ENCODE data around the gene HP.
A peak's percentile ranks its signal among the peaks of the same experiment; 100 is the strongest.
"Not testable (repeated sequence)": the region's sequence is repeated elsewhere in the genome, so short reads cannot be mapped to it uniquely, and the experiment has no call there.

Gene HP

DNA sequence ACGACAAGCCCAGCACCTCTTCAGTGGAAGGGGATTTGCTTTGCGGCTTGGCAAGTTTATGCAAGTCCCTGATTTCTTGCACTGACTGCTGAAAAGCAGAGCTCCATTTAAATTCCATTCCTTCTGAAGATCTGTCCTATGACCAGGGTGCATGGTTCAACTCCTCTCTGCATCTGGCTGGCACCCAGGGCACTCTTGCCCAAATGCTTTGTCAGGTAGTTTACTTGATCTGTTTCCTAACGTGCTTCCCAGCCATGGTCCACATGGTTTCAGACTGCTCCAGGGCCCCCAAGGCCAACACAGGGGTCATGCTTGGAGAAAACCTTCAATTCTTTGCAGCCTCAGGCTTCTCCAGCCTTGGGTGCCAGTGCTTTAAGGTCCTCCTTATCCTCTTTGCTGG is 11.2 kb upstream of the HP start:
- FAIRE-seq: no peak

DNA sequence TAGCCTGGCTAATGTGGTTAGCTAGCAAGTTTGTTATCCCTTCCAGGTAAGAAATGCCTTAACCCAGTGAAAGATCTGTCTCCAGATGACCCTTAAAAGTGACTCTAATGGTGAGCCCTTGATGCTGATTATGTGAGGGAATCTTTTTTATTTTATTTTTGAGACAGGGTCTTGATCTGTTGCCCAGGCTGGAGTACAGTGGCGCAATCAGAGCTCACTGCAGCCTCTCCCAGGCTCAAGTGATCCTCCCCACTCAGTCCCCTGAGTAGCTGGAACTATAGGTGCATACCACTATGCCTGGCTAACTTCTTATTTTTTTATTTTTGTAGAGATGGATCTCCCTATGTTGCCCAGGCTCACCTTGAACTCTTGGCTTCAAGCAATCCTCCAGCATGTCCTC is 10.8 kb upstream of the HP start:
- FAIRE-seq (no peak), DNase-seq (ENCODE audit: low spot score) (no peak)

More for the DNA sequence above, 11.2 kb upstream of the HP start:
- DNase-seq (ENCODE audit: low spot score): no peak

DNA sequence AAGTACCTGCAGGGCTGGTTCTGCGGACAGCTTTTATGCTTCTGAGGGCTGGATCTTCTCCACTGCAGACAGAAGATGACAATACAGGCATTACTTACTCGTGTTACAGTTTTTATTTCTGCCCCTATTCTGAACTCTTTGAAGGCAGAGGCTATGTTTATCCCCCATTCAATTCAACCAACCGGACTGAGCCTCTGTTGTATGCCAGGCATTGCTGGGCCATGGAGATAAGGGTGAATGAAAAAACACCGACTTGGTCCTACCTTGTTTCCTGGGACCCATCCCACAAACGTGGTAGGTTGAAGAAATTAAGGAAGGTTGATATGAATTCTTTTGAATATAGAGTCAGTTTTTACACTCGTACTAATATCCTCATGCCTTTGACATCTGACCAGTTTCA is 10.0 kb upstream of the HP start:
- no peak for FAIRE-seq
- no peak for DNase-seq (ENCODE audit: low spot score)

DNA sequence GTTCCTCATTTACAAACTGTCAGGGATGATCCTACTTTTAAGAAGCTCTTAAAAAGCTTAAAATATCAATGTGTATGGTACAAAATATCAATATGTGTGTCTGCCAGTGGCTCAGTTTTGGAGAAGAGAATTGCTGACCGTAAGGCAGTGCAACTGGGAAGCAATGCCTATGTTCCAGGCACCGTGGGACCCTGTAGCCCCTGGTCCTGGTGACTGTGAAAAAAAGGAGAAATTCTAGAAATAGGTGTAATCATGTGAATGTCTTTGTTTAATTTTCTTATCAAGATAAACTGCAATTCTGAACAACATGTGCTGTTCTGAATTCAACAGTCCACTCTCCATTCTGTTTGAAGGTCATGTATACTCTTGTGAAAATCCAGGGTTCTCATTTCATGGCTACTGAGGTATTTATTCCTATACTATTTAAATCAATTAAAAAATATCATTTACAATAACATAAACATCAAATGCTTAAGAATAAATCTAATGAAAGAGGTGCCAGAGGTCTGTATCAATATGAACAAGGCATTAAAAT is 9.4 kb upstream of the HP start:
- FAIRE-seq: no peak
- DNase-seq (ENCODE audit: low spot score): no peak

DNA sequence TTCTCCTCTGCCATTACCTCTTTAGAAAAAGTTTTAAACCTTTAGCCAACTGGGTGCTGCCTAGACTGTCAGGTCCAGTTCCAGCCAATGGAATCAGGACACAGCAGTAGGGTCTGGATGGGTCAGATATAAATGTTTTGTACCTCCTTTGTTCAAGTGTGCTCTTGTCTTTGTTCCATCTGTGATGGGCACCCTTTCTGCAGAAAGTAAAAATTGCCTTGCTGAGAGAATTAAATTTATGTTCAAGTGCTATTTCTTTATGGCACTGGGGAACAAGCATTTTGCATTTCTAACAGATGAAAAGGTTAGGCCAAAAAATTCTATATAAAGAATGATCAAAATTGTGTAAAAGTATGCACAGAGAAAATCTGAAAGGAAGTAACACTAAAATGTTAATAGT is 5.2 kb upstream of the HP start:
- no peak for FAIRE-seq

DNA sequence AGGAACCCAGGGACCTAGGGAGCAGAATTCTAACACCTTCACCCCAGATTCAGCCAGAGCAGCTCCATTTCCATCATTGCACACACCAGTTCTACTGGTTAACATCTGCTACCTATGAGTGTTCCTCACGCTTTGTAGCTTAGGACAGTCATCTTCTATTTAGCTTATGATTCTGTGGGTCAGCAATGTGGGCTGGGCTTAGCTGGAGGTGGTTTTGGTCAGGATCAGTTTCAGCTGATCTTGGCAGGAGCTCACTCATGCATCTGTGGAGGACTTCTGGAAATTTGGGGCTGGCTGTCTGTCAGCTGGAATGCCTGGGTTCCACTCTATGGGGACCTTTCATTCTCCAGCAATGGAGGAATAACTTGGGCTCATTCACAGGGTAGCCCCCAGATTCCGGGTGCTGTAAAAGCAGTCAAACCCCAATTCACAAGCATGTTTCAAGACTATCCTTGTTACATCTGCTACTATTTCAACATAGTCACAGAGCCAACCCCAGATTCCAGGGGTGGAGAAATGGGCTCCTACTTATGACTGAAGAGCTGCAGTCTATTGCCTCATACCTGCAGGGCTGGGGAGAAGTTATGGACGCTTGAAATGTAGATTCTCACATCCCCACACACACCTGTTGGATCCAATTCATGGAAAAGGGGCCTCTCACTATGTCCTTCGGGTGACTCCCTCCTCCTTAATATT is 3.4 kb upstream of the HP start:
- DNase-seq (ENCODE audit: low spot score) (no peak), FAIRE-seq (no peak)

More for the DNA sequence above, 5.2 kb upstream of the HP start:
- DNase-seq (ENCODE audit: low spot score): no peak

DNA sequence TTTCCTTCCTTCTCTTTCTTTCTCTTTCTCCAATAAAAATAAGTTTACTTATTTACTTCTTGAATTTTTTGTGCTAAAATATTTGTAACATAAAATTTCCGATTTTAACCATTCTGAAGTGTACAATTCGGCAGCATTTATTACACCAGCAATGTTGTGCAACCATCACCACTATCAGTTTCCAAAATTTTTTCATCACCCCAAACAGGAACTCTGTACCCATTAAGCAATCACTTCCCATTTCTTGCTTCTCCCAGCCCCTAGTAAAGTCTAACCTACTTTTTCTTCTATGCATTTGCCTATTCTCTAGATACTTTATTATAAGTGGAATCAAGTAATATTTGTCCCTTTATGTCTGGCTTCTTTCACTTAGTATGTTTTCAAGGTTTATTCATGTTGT is 2.5 kb upstream of the HP start:
- FAIRE-seq (no peak), DNase-seq (ENCODE audit: low spot score) (no peak)

DNA sequence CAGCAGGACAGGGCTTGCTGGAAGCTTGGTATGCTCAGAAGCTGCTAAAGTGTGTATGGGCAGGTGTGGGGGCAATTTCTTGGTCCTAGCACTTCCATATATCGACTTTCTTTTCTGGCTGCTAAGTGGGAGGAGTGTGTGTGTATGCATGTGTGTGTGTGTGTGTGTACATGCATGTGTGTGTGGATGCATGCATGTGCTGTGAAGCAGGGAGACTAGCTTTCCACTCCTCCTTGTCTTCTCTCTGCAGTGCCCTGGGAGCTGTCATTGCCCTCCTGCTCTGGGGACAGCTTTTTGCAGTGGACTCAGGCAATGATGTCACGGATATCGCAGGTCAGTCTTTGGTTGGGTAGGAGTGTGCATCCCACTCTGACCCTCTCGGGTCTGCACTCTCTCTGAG is 1.6 kb downstream of the HP start:
- DNase-seq (ENCODE audit: low spot score) (no peak), FAIRE-seq (no peak)

DNA sequence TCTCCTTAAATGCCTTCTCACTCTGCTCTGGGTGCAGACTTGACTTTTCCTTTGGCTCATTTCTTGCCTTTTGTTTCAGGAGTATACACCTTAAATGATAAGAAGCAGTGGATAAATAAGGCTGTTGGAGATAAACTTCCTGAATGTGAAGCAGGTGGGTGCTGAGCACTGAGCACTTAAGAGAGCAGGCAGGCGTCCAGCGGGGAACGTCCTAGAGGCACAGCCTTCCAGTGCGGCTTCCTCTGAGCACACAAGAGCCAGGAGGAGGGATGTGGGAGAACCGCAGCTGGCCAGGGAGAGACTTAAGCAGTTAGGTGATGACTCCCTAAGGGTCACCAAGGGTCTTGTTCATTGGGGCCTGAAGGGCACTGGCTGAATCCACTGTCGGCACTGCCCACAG is 3.0 kb downstream of the HP start:
- FAIRE-seq; DNase-seq (ENCODE audit: low spot score): not testable (repeated sequence)

DNA sequence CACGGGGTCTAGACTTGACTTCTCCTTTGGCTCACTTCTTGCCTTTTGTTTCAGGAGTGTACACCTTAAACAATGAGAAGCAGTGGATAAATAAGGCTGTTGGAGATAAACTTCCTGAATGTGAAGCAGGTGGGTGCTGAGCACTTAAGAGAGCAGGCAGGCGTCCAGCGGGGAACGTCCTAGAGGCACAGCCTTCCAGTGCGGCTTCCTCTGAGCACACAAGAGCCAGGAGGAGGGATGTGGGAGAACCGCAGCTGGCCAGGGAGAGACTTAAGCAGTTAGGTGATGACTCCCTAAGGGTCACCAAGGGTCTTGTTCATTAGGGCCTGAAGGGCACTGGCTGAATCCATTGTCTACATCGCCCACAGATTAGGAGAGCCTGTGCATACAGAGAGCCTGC is 4.8 kb downstream of the HP start:
- FAIRE-seq; DNase-seq (ENCODE audit: low spot score): not testable (repeated sequence)

DNA sequence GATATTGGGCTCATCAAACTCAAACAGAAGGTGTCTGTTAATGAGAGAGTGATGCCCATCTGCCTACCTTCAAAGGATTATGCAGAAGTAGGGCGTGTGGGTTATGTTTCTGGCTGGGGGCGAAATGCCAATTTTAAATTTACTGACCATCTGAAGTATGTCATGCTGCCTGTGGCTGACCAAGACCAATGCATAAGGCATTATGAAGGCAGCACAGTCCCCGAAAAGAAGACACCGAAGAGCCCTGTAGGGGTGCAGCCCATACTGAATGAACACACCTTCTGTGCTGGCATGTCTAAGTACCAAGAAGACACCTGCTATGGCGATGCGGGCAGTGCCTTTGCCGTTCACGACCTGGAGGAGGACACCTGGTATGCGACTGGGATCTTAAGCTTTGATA is 6.1 kb downstream of the HP start:
- DNase-seq (ENCODE audit: low spot score): no peak
- FAIRE-seq: no peak

DNA sequence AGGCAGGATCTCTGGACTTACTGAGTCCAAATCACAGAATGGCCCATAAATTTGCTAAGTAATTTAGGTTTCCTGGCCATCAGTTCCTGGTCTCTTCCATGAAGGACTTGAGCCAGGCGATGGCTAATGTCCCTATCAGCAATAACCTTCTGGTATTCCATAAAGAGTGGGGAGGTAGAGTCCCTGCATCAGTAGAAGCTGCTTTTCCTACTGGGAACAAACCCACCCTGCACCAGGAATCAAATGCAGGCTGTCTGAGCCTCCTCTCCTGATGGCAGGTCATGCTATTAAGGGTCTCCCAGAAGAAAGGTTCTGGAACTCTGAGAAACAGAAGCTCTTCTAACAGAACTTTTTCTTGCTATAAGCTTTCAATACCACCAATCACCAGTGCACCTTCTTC is 7.3 kb downstream of the HP start:
- FAIRE-seq: no peak
- no peak for DNase-seq (ENCODE audit: low spot score)

DNA sequence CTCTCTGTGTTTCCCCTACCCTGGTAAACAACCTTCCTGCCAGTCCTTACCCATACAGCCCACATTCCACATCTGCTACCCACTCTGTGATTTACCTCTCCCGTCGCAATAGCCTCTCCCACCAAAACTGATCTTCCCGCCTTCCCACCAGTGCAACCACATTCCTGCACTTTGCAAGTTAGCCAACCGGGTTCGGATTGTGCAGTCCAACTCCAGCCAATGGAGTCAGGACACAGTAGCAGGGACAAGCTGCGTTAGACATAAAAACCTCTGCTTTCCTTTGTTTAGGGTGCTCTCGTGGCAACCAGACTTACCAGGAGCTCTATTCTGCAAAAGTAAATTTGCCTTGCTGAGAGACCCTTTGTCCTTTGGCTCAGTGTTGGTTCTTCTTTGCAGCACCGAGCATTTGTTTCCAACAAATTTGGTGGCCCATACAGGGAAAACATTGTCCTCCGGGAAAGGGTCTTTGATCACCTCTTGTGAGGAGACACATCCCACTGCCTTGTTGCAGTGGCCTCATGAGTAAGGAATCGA is 10.1 kb downstream of the HP start:
- DNase-seq (ENCODE audit: low spot score) (no peak), FAIRE-seq (no peak)

DNA sequence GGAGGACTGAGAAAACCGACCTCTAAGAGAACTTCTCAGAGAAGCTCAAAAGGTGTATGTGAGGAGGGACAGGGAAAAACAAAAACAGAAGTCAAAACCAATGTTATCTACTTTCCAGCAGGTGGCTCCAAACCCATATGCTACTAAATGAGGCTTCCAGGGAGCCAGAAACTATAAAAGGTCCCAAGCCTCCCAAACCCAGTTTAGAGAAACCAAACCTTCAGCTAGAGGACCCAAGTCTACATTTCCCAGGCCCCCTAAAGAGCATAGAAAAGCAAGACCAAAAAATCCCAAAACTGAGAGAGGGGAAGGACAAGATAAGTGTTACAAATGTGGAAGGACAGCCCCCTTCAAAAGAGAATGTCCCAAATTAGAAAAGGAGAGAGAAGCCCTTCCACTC is 12.4 kb downstream of the HP start:
- FAIRE-seq: no peak
- DNase-seq (ENCODE audit: low spot score): peak; percentile 18

DNA sequence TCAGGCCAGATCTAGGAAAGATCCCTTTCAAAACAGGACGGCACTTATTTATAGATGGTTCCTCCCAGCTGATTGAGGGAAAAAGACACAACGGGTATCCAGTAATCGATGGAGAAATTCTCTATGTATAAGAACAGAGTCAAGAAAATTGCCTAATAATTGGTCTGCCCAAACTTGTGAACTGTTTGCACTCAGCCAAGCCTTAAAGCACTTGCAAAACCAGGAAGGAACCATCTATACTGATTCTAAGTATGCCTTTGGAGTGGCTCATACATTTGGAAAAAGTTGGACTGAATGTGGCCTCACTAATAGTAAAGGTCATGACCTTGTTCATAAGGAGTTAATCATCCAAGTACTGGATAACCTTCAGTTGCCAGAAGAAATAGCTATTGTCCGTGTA is 14.6 kb downstream of the HP start:
- no peak for DNase-seq (ENCODE audit: low spot score)
- no peak for FAIRE-seq

DNA sequence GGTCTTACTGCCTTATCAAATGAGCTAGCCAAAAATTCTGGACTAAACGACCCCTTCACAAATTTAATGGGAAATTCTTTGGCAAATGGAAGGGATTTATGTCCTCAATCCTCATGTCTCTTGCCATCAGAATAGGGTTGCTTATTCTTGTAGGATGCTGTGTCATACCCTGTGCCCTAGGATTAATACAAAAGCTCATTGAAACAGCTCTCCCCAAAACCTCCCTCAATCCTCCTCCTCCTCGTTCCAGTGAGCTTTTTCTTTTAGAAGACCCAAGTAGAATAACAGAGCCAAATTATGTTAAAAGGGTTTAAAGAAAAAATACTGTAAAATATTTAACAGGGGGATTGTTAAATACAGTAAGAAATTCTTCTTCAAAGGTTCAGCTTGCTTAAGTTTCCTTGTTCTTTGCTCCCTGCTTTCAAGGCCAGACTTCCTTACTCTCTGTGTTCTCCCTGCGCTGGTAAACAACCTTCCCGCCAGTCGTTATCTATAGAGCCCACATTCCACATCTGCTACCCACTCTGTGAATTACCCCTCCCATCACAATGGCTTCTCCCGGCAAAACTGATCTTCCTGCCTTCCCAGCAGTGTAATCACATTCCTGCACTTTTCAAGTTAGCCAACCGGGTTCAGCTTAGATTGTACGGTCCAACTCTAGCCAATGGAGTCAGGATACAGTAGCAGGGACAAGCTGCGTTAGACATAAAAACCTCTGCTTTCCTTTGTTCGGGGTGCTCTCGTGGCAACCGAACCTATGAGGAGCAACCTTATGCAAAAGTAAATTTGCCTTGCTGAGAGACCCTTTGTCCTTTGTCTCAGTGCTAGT is 18.4 kb downstream of the HP start:
- FAIRE-seq: no peak
- DNase-seq (ENCODE audit: low spot score): no peak

DNA sequence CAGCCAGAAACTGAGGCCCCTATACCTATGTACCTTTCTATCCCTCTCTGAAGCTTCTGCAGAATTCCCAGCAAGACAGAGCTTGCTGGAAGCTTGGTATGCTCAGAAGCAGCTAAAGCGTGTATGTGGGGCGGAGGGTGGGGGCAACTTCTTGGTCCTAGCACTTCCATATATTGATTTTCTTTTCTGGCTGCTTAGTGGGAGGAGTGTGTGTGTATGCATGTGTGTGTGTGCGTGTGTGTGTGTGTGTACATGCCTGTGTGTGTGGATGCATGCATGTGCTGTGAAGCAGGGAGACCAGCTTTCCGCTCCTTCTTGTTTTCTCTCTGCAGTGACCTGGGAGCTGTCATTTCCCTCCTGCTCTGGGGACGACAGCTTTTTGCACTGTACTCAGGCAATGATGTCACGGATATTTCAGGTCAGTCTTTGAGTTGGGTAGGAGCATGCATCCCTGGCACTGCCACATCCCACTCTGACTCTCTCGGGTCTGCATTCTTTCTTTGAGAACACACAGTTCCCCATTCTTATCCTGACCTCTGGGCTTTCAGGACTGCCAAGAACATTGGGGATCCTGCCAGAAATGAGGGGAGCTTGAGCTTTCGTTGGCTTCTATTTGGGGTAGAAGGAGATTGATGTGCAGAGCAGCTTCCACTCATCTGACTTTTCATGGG is 19.4 kb downstream of the HP start:
- DNase-seq (ENCODE audit: low spot score): no peak

DNA sequence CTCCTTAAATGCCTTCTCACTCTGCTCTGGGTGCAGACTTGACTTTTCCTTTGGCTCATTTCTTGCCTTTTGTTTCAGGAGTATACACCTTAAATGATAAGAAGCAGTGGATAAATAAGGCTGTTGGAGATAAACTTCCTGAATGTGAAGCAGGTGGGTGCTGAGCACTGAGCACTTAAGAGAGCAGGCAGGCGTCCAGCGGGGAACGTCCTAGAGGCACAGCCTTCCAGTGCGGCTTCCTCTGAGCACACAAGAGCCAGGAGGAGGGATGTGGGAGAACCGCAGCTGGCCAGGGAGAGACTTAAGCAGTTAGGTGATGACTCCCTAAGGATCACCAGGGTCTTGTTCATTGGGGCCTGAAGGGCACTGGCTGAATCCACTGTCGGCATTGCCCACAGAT is 20.8 kb downstream of the HP start:
- not testable (repeated sequence) for DNase-seq (ENCODE audit: low spot score); FAIRE-seq

More for the DNA sequence above, 19.4 kb downstream of the HP start:
- no peak for FAIRE-seq

DNA sequence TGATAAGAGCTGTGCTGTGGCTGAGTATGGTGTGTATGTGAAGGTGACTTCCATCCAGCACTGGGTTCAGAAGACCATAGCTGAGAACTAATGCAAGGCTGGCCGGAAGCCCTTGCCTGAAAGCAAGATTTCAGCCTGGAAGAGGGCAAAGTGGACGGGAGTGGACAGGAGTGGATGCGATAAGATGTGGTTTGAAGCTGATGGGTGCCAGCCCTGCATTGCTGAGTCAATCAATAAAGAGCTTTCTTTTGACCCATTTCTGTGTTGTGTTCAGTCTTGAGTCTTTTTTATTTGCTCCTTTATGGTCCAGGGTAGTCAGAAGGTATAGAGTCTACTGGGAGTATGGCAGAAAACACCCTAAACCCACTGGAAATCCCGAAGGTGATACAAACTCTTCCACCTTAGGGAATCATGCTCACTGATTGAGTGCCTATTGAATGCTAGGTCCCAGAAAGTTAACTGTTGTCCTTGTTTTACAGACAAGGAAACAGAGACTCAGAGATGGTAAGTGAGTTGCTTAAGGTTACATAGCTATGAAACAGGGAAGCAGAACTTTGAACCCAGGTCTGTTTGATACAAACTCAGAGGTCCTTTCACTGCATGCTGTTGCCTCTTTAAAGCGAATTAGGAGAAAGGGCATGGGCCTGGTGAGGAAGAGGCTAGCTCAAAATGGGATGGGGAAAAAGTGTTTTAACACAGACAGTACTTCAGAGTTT is 22.8 kb downstream of the HP start:
- not testable (repeated sequence) for FAIRE-seq; DNase-seq (ENCODE audit: low spot score)

DNA sequence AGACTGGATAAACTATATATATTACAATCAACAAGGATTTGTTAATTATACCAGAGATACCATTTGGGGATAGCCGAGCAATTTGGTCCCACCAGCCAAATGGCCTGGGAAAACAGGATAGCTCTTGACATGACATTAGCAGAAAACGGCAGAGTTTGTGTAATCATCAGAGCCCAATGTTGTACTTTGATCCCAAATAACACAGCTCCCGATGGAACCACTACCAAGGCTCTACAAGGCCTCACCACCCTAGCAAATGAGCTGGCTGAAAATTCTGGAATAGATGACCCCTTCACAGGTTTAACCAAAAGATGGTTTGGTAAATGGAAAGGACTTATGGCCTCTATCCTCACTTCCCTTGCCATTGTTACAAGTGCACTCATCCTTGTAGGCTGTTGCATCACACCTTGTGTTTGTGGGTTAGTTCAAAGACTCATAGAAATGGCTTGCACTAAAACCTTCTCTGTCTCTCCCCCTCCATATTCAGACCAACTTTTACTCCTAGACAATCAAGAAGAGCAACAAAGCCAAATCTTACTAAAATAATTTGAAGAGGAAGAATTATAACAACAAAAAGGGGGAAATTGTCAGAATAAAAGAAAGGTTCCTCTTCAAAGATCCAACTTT is 29.6 kb downstream of the HP start:
- FAIRE-seq (no peak), DNase-seq (ENCODE audit: low spot score) (no peak)

DNA sequence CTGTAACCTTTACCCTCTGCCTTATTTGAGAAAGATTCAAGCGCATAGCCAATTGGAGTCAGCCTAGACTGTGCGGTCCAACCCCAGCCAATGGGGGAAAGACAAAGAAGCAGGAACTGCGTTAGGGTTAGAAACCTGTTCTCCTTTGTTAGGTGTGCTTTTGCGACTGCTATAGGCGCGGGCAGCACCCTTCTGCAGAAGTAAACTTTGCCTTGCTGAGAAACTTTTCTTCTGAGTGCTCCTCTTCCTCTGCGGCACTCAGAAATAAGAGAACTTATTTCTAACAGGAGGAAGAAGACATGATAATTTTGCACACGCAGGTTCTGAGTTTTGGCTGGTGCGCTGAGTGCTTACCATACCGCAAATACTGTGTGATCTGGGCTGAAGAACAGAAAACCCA is 30.1 kb downstream of the HP start:
- no peak for DNase-seq (ENCODE audit: low spot score)
- no peak for FAIRE-seq

Measured in RCC 7860 (cell line).